ENCODE results near the gene SLC7A8. TPM values are rescaled to one million over a fixed set of nuclear protein-coding genes. Genes with fewer than 3 reads are reported as not detected.

The SLC7A8 gene
- total RNA-seq, 1 experiment from 2014 or later: 3.8 TPM

DNA sequence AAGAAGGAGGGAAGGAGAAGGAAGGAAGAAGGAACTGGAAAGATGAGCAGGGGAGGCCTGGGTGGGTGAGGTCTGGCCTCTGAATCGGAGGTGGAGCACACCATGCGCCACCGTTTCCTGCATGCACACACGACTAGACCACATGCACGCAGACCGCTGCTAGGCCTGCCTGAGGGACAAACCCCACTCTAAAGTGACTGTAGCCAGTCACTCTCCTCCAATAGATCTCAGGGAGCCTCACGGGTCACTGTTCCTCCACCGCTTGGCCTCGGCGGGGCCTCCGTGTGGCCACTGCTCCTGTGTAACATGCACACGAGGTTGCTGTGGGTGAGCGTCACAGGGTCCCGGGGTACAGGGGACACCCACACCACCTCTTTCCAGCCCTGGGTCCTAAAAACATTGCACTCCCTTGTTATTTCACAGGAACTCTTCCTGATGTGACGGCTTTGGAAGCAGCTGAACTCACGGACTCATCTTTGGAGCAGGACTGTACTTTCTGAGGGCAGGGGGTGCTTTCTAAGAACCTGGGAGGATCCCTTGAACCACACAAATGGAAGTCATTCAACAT lies 46.8 kb downstream of the SLC7A8 start:
- Histone ChIP-seq H3K27ac (ENCODE audit: low read length) (no peak overlapping the region), H3K79me2 (ENCODE audit: low read length) (no peaks in the 10 kb centered on the region), H3K4me1 (ENCODE audit: insufficient read depth, low read length) (peaks cover 8% of the 10 kb centered on the region; the same call in 1 of the 2 replicates), H3K4me3 (ENCODE audit: low read length) (no peak overlapping the region), H3K27me3 (ENCODE audit: low read length) (no peaks in the 10 kb centered on the region), H3K9me3 (ENCODE audit: low read length) (no peaks in the 10 kb centered on the region), H3K9ac (ENCODE audit: low read length) (no peak overlapping the region), H3K9me2 (replicated peaks; ENCODE audit: low read length) (no peaks in the 10 kb centered on the region), H3F3A (ENCODE audit: low read length, unreplicated experiment) (no peaks in the 10 kb centered on the region), H4K20me1 (ENCODE audit: low read length) (no peaks in the 10 kb centered on the region), H2AFZ (ENCODE audit: low read length) (no peak overlapping the region), H3K4me2 (ENCODE audit: low read length) (no peak overlapping the region), H3K36me3 (ENCODE audit: low read depth, low read length) (no peaks in the 10 kb centered on the region)
- ChIA-PET CTCF (no interaction called here), POLR2A (ENCODE audit: unreplicated experiment) (interaction anchor here (0.6 kb wide), 1 partner anchor 1952 kb away, joined by 8 read pairs; no protein-coding TSS in a partner anchor)
- BruUV-seq (replicated peaks): no TSS peak
- TF ChIP-seq EZH2phosphoT487 (IDR thresholded peaks at IDR 0.05; ENCODE audit: borderline replicate concordance, low read length): no peak
- TF ChIP-seq, protein P1, sequence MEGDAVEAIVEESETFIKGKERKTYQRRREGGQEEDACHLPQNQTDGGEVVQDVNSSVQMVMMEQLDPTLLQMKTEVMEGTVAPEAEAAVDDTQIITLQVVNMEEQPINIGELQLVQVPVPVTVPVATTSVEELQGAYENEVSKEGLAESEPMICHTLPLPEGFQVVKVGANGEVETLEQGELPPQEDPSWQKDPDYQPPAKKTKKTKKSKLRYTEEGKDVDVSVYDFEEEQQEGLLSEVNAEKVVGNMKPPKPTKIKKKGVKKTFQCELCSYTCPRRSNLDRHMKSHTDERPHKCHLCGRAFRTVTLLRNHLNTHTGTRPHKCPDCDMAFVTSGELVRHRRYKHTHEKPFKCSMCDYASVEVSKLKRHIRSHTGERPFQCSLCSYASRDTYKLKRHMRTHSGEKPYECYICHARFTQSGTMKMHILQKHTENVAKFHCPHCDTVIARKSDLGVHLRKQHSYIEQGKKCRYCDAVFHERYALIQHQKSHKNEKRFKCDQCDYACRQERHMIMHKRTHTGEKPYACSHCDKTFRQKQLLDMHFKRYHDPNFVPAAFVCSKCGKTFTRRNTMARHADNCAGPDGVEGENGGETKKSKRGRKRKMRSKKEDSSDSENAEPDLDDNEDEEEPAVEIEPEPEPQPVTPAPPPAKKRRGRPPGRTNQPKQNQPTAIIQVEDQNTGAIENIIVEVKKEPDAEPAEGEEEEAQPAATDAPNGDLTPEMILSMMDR (conservative IDR thresholded peaks at IDR 0.05; ENCODE audit: low read depth, low read length): no peak
- no peak for TF ChIP-seq EZH2 (IDR thresholded peaks at IDR 0.05; ENCODE audit: low read length, unreplicated experiment)
- intact Hi-C loops (cut with micrococcal nuclease): no loop called here
- ATAC-seq (no peak), DNase-seq (no peak)

DNA sequence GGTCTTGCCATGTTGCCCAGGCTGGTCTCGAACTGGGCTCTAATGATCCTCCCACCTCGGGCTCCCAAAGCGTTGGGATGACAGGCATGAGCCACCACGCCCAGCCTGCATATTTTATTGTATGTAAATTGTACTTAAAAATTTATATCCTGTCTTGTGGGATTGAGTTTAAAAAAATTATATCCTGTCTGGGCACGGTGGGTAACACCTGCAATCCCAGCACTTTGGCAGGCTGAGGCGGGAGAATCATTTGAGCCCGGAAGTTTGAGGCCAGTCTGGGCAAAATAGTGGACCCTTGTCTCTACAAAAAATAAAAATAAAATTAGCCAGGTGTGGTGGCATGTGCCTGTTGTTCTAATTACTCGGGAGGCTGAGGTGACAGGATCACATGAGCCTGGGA lies 50.5 kb downstream of the SLC7A8 start:
- no peaks in the 10 kb centered on the region for H4K20me1 ChIP-seq (ENCODE audit: low read length)
- ChIA-PET CTCF (no interaction called here), POLR2A (ENCODE audit: unreplicated experiment) (no interaction called here)
- H3K27ac ChIP-seq (ENCODE audit: low read length): no peak overlapping the region
- no peaks in the 10 kb centered on the region for H3K36me3 ChIP-seq (ENCODE audit: low read depth, low read length)
- H3K9ac ChIP-seq (ENCODE audit: low read length): no peak overlapping the region
- H3K4me1 ChIP-seq (ENCODE audit: insufficient read depth, low read length): peaks cover 16% of the 10 kb centered on the region
- TF ChIP-seq EZH2phosphoT487 (IDR thresholded peaks at IDR 0.05; ENCODE audit: borderline replicate concordance, low read length) (no peak), EZH2 (IDR thresholded peaks at IDR 0.05; ENCODE audit: low read length, unreplicated experiment) (no peak)
- TF ChIP-seq, protein P1 (conservative IDR thresholded peaks at IDR 0.05; ENCODE audit: low read depth, low read length): no peak
- no peak overlapping the region for H3K4me2 ChIP-seq (ENCODE audit: low read length)
- DNase-seq (no peak), ATAC-seq (no peak)
- intact Hi-C loops (cut with micrococcal nuclease): no loop called here
- no peaks in the 10 kb centered on the region for H3K9me2 ChIP-seq (replicated peaks; ENCODE audit: low read length)
- no TSS peak for BruUV-seq (replicated peaks)
- H2AFZ ChIP-seq (ENCODE audit: low read length): no peak overlapping the region
- H3K4me3 ChIP-seq (ENCODE audit: low read length): no peak overlapping the region
- H3K9me3 ChIP-seq (ENCODE audit: low read length): no peaks in the 10 kb centered on the region
- no peaks in the 10 kb centered on the region for H3F3A ChIP-seq (ENCODE audit: low read length, unreplicated experiment)
- H3K27me3 ChIP-seq (ENCODE audit: low read length): no peaks in the 10 kb centered on the region
- no peaks in the 10 kb centered on the region for H3K79me2 ChIP-seq (ENCODE audit: low read length)

DNA sequence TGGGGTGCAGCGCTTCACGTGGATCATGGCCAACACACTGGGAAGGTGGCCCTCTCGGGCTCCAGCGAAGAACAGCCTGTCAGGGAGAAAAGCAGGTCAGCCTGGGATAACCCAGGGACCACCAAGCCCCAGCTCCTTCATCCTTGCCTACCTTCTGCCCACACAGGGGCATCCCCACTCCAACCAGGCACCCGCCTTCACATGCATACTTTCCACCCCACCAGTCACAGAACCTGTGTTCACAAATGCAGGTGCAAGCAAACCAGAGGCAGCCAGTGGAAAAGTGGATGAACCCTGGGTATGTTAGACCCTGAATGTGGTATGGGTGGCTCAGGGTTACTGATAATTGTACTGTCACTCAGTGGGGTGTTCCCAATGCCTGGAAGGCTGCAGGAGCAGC lies 52.0 kb downstream of the SLC7A8 start:
- ATAC-seq (no peak), DNase-seq (no peak)
- H3K79me2 ChIP-seq (ENCODE audit: low read length): no peaks in the 10 kb centered on the region
- H3F3A ChIP-seq (ENCODE audit: low read length, unreplicated experiment): no peaks in the 10 kb centered on the region
- TF ChIP-seq EZH2phosphoT487 (IDR thresholded peaks at IDR 0.05; ENCODE audit: borderline replicate concordance, low read length) (no peak), EZH2 (IDR thresholded peaks at IDR 0.05; ENCODE audit: low read length, unreplicated experiment) (no peak)
- TF ChIP-seq, protein P1 (conservative IDR thresholded peaks at IDR 0.05; ENCODE audit: low read depth, low read length): no peak
- H2AFZ ChIP-seq (ENCODE audit: low read length): no peak overlapping the region
- CTCF ChIA-PET: no interaction called here
- H3K4me3 ChIP-seq (ENCODE audit: low read length): no peak overlapping the region
- BruUV-seq (replicated peaks): no TSS peak
- no peak overlapping the region for H3K9ac ChIP-seq (ENCODE audit: low read length)
- no peaks in the 10 kb centered on the region for H3K27me3 ChIP-seq (ENCODE audit: low read length)
- H3K27ac ChIP-seq (ENCODE audit: low read length): no peak overlapping the region
- H3K9me2 ChIP-seq (replicated peaks; ENCODE audit: low read length): no peaks in the 10 kb centered on the region
- H3K4me2 ChIP-seq (ENCODE audit: low read length): no peak overlapping the region
- H3K4me1 ChIP-seq (ENCODE audit: insufficient read depth, low read length): peaks cover 14% of the 10 kb centered on the region
- H3K36me3 ChIP-seq (ENCODE audit: low read depth, low read length): no peaks in the 10 kb centered on the region
- POLR2A ChIA-PET (ENCODE audit: unreplicated experiment): no interaction called here
- no peaks in the 10 kb centered on the region for H4K20me1 ChIP-seq (ENCODE audit: low read length)
- intact Hi-C loops (cut with micrococcal nuclease): no loop called here
- no peaks in the 10 kb centered on the region for H3K9me3 ChIP-seq (ENCODE audit: low read length)

Measured in PC-3 (cell line).